ENCODE data around the gene ITLN2. TPM values are rescaled to one million over a fixed set of nuclear protein-coding genes. Genes with fewer than 3 reads are reported as not detected.
A peak's percentile ranks its signal among the peaks of the same experiment; 100 is the strongest.

The ITLN2 gene
- total and polyA plus RNA-seq, 9 of the 15 experiments (the other 6 are each of a cell fraction or from before 2014, with no cell fraction given), result not detected

DNA sequence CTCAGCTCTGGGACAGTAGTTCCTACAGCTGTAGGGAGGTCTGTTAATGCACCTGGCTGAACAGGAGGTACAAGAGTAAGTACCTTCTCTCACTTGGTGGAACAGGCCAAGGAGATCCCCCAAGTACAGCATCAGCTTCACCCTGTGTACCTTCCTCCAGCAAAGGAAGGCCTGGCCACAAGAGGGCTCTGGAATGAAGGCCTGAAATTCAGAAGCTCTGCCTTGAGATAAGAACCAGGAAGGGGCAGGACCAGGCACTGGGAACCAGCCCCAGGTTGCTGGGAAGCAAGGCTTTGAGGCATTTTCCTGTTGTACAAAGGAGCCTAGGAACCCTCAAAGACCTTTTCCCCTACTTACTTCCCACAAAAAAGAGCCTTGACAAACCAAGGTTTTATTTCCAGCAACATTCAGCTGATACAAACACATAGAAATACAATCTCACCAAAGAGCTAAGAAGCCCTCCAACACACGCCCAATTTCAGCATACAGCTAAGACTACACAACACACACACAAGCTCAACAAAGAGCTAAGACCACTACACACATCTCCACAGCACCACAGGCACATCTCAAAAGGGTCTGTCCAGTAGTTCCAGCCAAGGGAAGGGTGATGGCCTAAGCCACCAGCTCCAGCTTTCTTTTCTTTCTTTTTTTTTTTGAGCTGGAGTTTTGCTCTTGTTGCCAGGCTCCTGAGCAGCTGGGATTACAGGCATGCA is 42.9 kb upstream of the ITLN2 start (continued):
- TF ChIP-seq, protein P1, sequence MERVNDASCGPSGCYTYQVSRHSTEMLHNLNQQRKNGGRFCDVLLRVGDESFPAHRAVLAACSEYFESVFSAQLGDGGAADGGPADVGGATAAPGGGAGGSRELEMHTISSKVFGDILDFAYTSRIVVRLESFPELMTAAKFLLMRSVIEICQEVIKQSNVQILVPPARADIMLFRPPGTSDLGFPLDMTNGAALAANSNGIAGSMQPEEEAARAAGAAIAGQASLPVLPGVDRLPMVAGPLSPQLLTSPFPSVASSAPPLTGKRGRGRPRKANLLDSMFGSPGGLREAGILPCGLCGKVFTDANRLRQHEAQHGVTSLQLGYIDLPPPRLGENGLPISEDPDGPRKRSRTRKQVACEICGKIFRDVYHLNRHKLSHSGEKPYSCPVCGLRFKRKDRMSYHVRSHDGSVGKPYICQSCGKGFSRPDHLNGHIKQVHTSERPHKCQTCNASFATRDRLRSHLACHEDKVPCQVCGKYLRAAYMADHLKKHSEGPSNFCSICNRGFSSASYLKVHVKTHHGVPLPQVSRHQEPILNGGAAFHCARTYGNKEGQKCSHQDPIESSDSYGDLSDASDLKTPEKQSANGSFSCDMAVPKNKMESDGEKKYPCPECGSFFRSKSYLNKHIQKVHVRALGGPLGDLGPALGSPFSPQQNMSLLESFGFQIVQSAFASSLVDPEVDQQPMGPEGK (CRISPR knock-in tag; IDR thresholded peaks at IDR 0.05; ENCODE audit: borderline replicate concordance), result no peak
- TF ChIP-seq, protein P2, sequence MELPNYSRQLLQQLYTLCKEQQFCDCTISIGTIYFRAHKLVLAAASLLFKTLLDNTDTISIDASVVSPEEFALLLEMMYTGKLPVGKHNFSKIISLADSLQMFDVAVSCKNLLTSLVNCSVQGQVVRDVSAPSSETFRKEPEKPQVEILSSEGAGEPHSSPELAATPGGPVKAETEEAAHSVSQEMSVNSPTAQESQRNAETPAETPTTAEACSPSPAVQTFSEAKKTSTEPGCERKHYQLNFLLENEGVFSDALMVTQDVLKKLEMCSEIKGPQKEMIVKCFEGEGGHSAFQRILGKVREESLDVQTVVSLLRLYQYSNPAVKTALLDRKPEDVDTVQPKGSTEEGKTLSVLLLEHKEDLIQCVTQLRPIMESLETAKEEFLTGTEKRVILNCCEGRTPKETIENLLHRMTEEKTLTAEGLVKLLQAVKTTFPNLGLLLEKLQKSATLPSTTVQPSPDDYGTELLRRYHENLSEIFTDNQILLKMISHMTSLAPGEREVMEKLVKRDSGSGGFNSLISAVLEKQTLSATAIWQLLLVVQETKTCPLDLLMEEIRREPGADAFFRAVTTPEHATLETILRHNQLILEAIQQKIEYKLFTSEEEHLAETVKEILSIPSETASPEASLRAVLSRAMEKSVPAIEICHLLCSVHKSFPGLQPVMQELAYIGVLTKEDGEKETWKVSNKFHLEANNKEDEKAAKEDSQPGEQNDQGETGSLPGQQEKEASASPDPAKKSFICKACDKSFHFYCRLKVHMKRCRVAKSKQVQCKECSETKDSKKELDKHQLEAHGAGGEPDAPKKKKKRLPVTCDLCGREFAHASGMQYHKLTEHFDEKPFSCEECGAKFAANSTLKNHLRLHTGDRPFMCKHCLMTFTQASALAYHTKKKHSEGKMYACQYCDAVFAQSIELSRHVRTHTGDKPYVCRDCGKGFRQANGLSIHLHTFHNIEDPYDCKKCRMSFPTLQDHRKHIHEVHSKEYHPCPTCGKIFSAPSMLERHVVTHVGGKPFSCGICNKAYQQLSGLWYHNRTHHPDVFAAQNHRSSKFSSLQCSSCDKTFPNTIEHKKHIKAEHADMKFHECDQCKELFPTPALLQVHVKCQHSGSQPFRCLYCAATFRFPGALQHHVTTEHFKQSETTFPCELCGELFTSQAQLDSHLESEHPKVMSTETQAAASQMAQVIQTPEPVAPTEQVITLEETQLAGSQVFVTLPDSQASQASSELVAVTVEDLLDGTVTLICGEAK (IDR thresholded peaks at IDR 0.05), result no peak
- TF ChIP-seq, protein P2 (CRISPR knock-in tag; IDR thresholded peaks at IDR 0.05), result no peak
- TF ChIP-seq, protein P3, sequence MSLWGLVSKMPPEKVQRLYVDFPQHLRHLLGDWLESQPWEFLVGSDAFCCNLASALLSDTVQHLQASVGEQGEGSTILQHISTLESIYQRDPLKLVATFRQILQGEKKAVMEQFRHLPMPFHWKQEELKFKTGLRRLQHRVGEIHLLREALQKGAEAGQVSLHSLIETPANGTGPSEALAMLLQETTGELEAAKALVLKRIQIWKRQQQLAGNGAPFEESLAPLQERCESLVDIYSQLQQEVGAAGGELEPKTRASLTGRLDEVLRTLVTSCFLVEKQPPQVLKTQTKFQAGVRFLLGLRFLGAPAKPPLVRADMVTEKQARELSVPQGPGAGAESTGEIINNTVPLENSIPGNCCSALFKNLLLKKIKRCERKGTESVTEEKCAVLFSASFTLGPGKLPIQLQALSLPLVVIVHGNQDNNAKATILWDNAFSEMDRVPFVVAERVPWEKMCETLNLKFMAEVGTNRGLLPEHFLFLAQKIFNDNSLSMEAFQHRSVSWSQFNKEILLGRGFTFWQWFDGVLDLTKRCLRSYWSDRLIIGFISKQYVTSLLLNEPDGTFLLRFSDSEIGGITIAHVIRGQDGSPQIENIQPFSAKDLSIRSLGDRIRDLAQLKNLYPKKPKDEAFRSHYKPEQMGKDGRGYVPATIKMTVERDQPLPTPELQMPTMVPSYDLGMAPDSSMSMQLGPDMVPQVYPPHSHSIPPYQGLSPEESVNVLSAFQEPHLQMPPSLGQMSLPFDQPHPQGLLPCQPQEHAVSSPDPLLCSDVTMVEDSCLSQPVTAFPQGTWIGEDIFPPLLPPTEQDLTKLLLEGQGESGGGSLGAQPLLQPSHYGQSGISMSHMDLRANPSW (CRISPR knock-in tag; IDR thresholded peaks at IDR 0.05), result no peak
- no peak for TF ChIP-seq POLR2G (IDR thresholded peaks at IDR 0.05; ENCODE audit: low read depth, low read length)
- TF ChIP-seq, protein P4, sequence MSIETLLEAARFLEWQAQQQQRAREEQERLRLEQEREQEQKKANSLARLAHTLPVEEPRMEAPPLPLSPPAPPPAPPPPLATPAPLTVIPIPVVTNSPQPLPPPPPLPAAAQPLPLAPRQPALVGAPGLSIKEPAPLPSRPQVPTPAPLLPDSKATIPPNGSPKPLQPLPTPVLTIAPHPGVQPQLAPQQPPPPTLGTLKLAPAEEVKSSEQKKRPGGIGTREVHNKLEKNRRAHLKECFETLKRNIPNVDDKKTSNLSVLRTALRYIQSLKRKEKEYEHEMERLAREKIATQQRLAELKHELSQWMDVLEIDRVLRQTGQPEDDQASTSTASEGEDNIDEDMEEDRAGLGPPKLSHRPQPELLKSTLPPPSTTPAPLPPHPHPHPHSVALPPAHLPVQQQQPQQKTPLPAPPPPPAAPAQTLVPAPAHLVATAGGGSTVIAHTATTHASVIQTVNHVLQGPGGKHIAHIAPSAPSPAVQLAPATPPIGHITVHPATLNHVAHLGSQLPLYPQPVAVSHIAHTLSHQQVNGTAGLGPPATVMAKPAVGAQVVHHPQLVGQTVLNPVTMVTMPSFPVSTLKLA (conservative IDR thresholded peaks at IDR 0.05), result no peak
- TF ChIP-seq ATF1 (CRISPR knock-in tag; IDR thresholded peaks at IDR 0.05), result no peak
- TF ChIP-seq ATF1 (tag; IDR thresholded peaks at IDR 0.05), result no peak
- peak; percentile 49; the same call in 1 of the 2 replicates for TF ChIP-seq CC2D1A (IDR thresholded peaks at IDR 0.05)
- TF ChIP-seq SOX6 (IDR thresholded peaks at IDR 0.05), result 0 out of 2 replicates have a peak, but pooled peaks have one; percentile 11
